Sigmoid colon (tissue), 4 donors: Measurements from ENCODE around the gene RPS6KA2.

Experiments
- CTCF ChIP-seq, 4 experiments: fragments of 450-650 bp in 3 of 4; fragments of 200-600 bp in 1 of 4; IDR thresholded peaks; one replicate each; pipeline ENCODE4 v1.5.1; 2016 to 2019; ENCODE audit warnings: antibody characterized with exemption in 4 of 4, mild to moderate bottlenecking in 3 of 4, moderate library complexity in 2 of 4
- EP300 ChIP-seq, 4 donors: sonication (generic); formaldehyde crosslinking; IDR thresholded peaks; one replicate each; pipeline ENCODE4 v1.6.1; 2017; ENCODE audit warnings: antibody characterized with exemption in 4 of 4
- POLR2AphosphoS5 ChIP-seq, 4 donors: sonication (generic); formaldehyde crosslinking; IDR thresholded peaks; one replicate each; pipeline ENCODE4 v1.6.1; 2017; ENCODE audit warnings: antibody characterized with exemption in 4 of 4

GRCh38 chr6:166411271-166411670 is 215.8 kb downstream of the RPS6KA2 start:
- TF ChIP-seq EP300 (IDR thresholded peaks at IDR 0.05), result no peak
- no peak for TF ChIP-seq POLR2AphosphoS5 (IDR thresholded peaks at IDR 0.05)
- no peak for TF ChIP-seq CTCF (IDR thresholded peaks at IDR 0.05)
